ENCODE results near the gene OR4D1. TPM values are rescaled to one million over a fixed set of nuclear protein-coding genes. Genes with fewer than 3 reads are reported as not detected.
"Not testable (repeated sequence)": the region's sequence is repeated elsewhere in the genome, so short reads cannot be mapped to it uniquely, and the experiment has no call there.

The OR4D1 gene
- total and polyA plus RNA-seq, 9 of the 15 experiments (the other 6 are each of a cell fraction or from before 2014, with no cell fraction given): not detected

- Histone ChIP-seq H3K9ac (ENCODE audit: insufficient read depth in 1 of 2, low read depth in 2 of 2, low read length in 2 of 2) (no peak overlapping the region), H3K9me1 (ENCODE audit: control insufficient read depth, insufficient read depth, low read length) (no peaks in the 10 kb centered on the region), H4K20me1 (replicated peaks; ENCODE audit: control insufficient read depth, insufficient read depth, low read length) (no peaks in the 10 kb centered on the region), H3K36me3 (ENCODE audit: control insufficient read depth, insufficient read depth, low read length) (no peaks in the 10 kb centered on the region), H3K27ac (ENCODE audit: extremely low read depth, low read depth, low read length) (no peak overlapping the region), H2AFZ (ENCODE audit: low read depth, low read length) (no peak overlapping the region), H3K9me3 (replicated peaks; ENCODE audit: control insufficient read depth, insufficient read depth, low read depth, low read length) (no peaks in the 10 kb centered on the region), H3K4me3 (no peak overlapping the region), H3K4me1 (replicated peaks in 1 of 2; ENCODE audit: control insufficient read depth in 2 of 2, insufficient read depth in 2 of 2, low read length in 2 of 2) (no peaks in the 10 kb centered on the region), H3K27me3 (ENCODE audit: control insufficient read depth in 2 of 2, insufficient read depth in 2 of 2, low read length in 2 of 2) (no peaks in the 10 kb centered on the region; a peak in 1 of 5 replicates), H3K4me2 (ENCODE audit: insufficient read depth, low read length) (no peak overlapping the region), H3K79me2 (ENCODE audit: control insufficient read depth, insufficient read depth, low read length) (no peaks in the 10 kb centered on the region)
- in situ Hi-C loops (cut with MboI) (loop anchor here (25.0 kb wide), 1 partner anchor 963 kb away; no protein-coding TSS in a partner anchor), intact Hi-C loops (cut with micrococcal nuclease) (no loop called here)
- ATAC-seq (no peak), DNase-seq (ENCODE audit: extremely low read depth in 1 of 4, low spot score in 3 of 4) (no peak), FAIRE-seq (no peak)
- no TSS peak for BruUV-seq (replicated peaks)
- 0 out of 2 replicates have a peak, but pooled peaks have one; percentile 31 for TF ChIP-seq ZNF512 (tag; IDR thresholded peaks at IDR 0.05)
- no peak for TF ChIP-seq TBP (optimal IDR thresholded peaks at IDR 0.05; ENCODE audit: low read depth, low read length)
- POLR2A ChIA-PET: interaction anchor here (1.0 kb wide), 1 partner anchor 19 kb away, joined by 3 read pairs; no protein-coding TSS in a partner anchor
- CTCF ChIA-PET (ENCODE audit: low intra/inter-chr PET ratio): no interaction called here
These were observed 47.7 kb upstream of the OR4D1 start for GRCh38 chr17:58100506-58100905.

GRCh38 chr17:58101898-58102297 lies 46.3 kb upstream of the OR4D1 start:
- H3K4me2 ChIP-seq (ENCODE audit: insufficient read depth, low read length); H3K9me1 ChIP-seq (ENCODE audit: control insufficient read depth, insufficient read depth, low read length); H2AFZ ChIP-seq (ENCODE audit: low read depth, low read length); DNase-seq (ENCODE audit: extremely low read depth in 1 of 4, low spot score in 3 of 4); H3K4me1 ChIP-seq (replicated peaks in 1 of 2; ENCODE audit: control insufficient read depth in 2 of 2, insufficient read depth in 2 of 2, low read length in 2 of 2); H3K27ac ChIP-seq (ENCODE audit: extremely low read depth, low read depth, low read length); H3K79me2 ChIP-seq (ENCODE audit: control insufficient read depth, insufficient read depth, low read length); H3K4me3 ChIP-seq; H3K9me3 ChIP-seq (replicated peaks; ENCODE audit: control insufficient read depth, insufficient read depth, low read depth, low read length); FAIRE-seq; BruUV-seq (replicated peaks); H3K27me3 ChIP-seq (ENCODE audit: control insufficient read depth in 2 of 2, insufficient read depth in 2 of 2, low read length in 2 of 2); intact Hi-C loops (cut with micrococcal nuclease); H3K36me3 ChIP-seq (ENCODE audit: control insufficient read depth, insufficient read depth, low read length); H4K20me1 ChIP-seq (replicated peaks; ENCODE audit: control insufficient read depth, insufficient read depth, low read length); H3K9ac ChIP-seq (ENCODE audit: insufficient read depth in 1 of 2, low read depth in 2 of 2, low read length in 2 of 2); ATAC-seq; POLR2A ChIA-PET; CTCF ChIA-PET (ENCODE audit: low intra/inter-chr PET ratio): not testable (repeated sequence)
- in situ Hi-C loops (cut with MboI): loop anchor here (25.0 kb wide), 1 partner anchor 965 kb away; no protein-coding TSS in a partner anchor
- peak; percentile 32; the same call in 1 of the 2 replicates for TF ChIP-seq ZNF121 (CRISPR knock-in tag; conservative IDR thresholded peaks at IDR 0.05)
